Measurements from ENCODE around the gene ZNF362.

- TF ChIP-seq CTCF (IDR thresholded peaks at IDR 0.05) (no peak), POLR2AphosphoS5 (IDR thresholded peaks at IDR 0.05; ENCODE audit: insufficient read depth in 1 of 2, low read depth in 1 of 2) (no peak), POLR2A (IDR thresholded peaks at IDR 0.05) (no peak)
These were observed 16.6 kb downstream of the ZNF362 start for GRCh38 chr1:33272930-33273329.
